Transverse colon (tissue), 4 donors: Measurements from ENCODE around the gene COX17.

Experiments
- CTCF ChIP-seq, 5 experiments: fragments of 200-600 bp in 3 of 5; fragments of 450-650 bp in 2 of 5; sonication (generic) in 3 of 5; IDR thresholded peaks; 1 replicate in 2 of 5; 2 replicates in 3 of 5; pipeline ENCODE4 v1.5.1; 2016 to 2017; ENCODE audit warnings: antibody characterized with exemption in 5 of 5, inconsistent platforms in 3 of 5, mild to moderate bottlenecking in 2 of 5, moderate library complexity in 1 of 5
- EP300 ChIP-seq: sonication (generic); formaldehyde crosslinking; IDR thresholded peaks from one replicate; pipeline ENCODE4 v1.6.1; 2017; ENCODE audit warnings: antibody characterized with exemption, low read depth
- POLR2A ChIP-seq: fragments of 450-650 bp; IDR thresholded peaks from one replicate; pipeline ENCODE4 v1.6.1; 2016; ENCODE audit warnings: antibody characterized with exemption, mild to moderate bottlenecking, moderate library complexity
- POLR2AphosphoS5 ChIP-seq, 3 donors: sonication (generic); formaldehyde crosslinking; IDR thresholded peaks; one replicate each; pipeline ENCODE4 v1.6.1; 2016; ENCODE audit warnings: antibody characterized with exemption in 3 of 3

- TF ChIP-seq CTCF (IDR thresholded peaks at IDR 0.05) (no peak), POLR2A (no peak), EP300 (no peak), POLR2AphosphoS5 (IDR thresholded peaks at IDR 0.05) (peak in 1 of 3 donors; percentile 36)
These were observed 23.2 kb upstream of the COX17 start for GRCh38 chr3:119700269-119700919.
